Mesenchymal stem cell (in vitro differentiated cells and primary cell): ENCODE results near the gene RAET1E.
A peak's percentile ranks its signal among the peaks of the same experiment; 100 is the strongest.

Source experiments
- DNase-seq: peaks from one replicate; pipeline ENCODE4 v3.0.0-alpha.2; 2013
- H2AFZ ChIP-seq: one replicate; pipeline ENCODE4 v1.6.1; 2013; ENCODE audit warnings: low read depth, mild to moderate bottlenecking, control low read depth, inconsistent platforms, low read length, moderate library complexity
- H2AK5ac ChIP-seq: 2 replicates; pipeline ENCODE4 v1.6.1; 2013; ENCODE audit warnings: low read length, moderate library complexity, mild to moderate bottlenecking, inconsistent platforms; ENCODE audit not compliant: severe bottlenecking
- H2BK120ac ChIP-seq: one replicate; pipeline ENCODE4 v1.6.1; 2013; ENCODE audit warnings: low read depth, mild to moderate bottlenecking, inconsistent platforms, low read length, moderate library complexity
- H2BK12ac ChIP-seq, 2 experiments: one replicate each; pipeline ENCODE4 v1.6.1; 2013; ENCODE audit warnings: inconsistent platforms in 2 of 2, low read length in 2 of 2, mild to moderate bottlenecking in 2 of 2, moderate library complexity in 2 of 2, control low read depth in 1 of 2
- H2BK15ac ChIP-seq: one replicate; pipeline ENCODE4 v1.6.1; 2013; ENCODE audit warnings: mild to moderate bottlenecking, low read depth, inconsistent platforms; ENCODE audit not compliant: poor library complexity, severe bottlenecking
- H2BK5ac ChIP-seq: 2 replicates; pipeline ENCODE4 v1.6.1; 2013; ENCODE audit warnings: low read depth, mild to moderate bottlenecking, low read length, control low read depth, inconsistent platforms; ENCODE audit not compliant: poor library complexity, severe bottlenecking
- H3K14ac ChIP-seq, 2 experiments: one replicate each; pipeline ENCODE4 v1.6.1; 2013; ENCODE audit warnings: inconsistent platforms in 2 of 2, low read length in 2 of 2, control low read depth in 1 of 2, mild to moderate bottlenecking in 1 of 2, moderate library complexity in 1 of 2
- H3K18ac ChIP-seq, 2 experiments: one replicate each; pipeline ENCODE4 v1.6.1; 2013; ENCODE audit warnings: inconsistent platforms in 2 of 2, low read length in 2 of 2, control low read depth in 1 of 2, low read depth in 1 of 2, mild to moderate bottlenecking in 1 of 2
- H3K23ac ChIP-seq, 2 experiments: one replicate each; pipeline ENCODE4 v1.6.1; 2013; ENCODE audit warnings: inconsistent platforms in 2 of 2, low read length in 2 of 2, mild to moderate bottlenecking in 2 of 2, moderate library complexity in 2 of 2, control low read depth in 1 of 2
- H3K27ac ChIP-seq: 2 replicates; pipeline ENCODE4 v1.5.1; 2013; ENCODE audit warnings: mild to moderate bottlenecking, moderate library complexity, low read length, control low read depth, inconsistent platforms; ENCODE audit not compliant: poor library complexity, severe bottlenecking
- H3K27me3 ChIP-seq, 2 experiments: 2 replicates each; pipeline versions ENCODE4 v1.6.1 to v1.7.0; 2013; ENCODE audit warnings: low read length in 2 of 2, mild to moderate bottlenecking in 2 of 2, moderate library complexity in 2 of 2, control low read depth in 1 of 2, inconsistent platforms in 1 of 2; ENCODE audit not compliant: control insufficient read depth in 1 of 2, insufficient read depth in 1 of 2
- H3K36me3 ChIP-seq, 2 experiments: 2 replicates each; pipeline versions ENCODE4 v1.6.1 to v1.7.0; 2013; ENCODE audit warnings: low read length in 2 of 2, control low read depth in 1 of 2, inconsistent platforms in 1 of 2, low read depth in 1 of 2, mild to moderate bottlenecking in 1 of 2; ENCODE audit not compliant: insufficient read depth in 2 of 2, control insufficient read depth in 1 of 2
- H3K4ac ChIP-seq, 2 experiments: one replicate each; pipeline ENCODE4 v1.6.1; 2013; ENCODE audit warnings: inconsistent platforms in 2 of 2, low read length in 2 of 2, mild to moderate bottlenecking in 2 of 2, moderate library complexity in 2 of 2, control low read depth in 1 of 2, low read depth in 1 of 2
- H3K4me1 ChIP-seq: 2 replicates; pipeline ENCODE4 v1.6.1; 2013; ENCODE audit warnings: low read depth, low read length, control low read depth; ENCODE audit not compliant: control insufficient read depth, insufficient read depth
- H3K4me2 ChIP-seq: 2 replicates; pipeline ENCODE4 v1.6.1; 2013; ENCODE audit warnings: low read length, mild to moderate bottlenecking, inconsistent platforms; ENCODE audit not compliant: poor library complexity, severe bottlenecking
- H3K4me3 ChIP-seq, 2 experiments: 2 replicates each; pipeline versions ENCODE4 v1.5.1 to v1.7.0; 2013; ENCODE audit warnings: low read length in 2 of 2, mild to moderate bottlenecking in 2 of 2, control low read depth in 1 of 2, low read depth in 1 of 2; ENCODE audit not compliant: insufficient read depth in 1 of 2
- H3K79me1 ChIP-seq: replicated peaks from 2 replicates; pipeline ENCODE4 v1.6.1; 2013; ENCODE audit warnings: mild to moderate bottlenecking, control low read depth, low read length, inconsistent platforms; ENCODE audit not compliant: poor library complexity, severe bottlenecking
- H3K9ac ChIP-seq: 2 replicates; pipeline ENCODE4 v1.7.0; 2013; ENCODE audit warnings: mild to moderate bottlenecking, low read length, moderate library complexity
- H3K9me3 ChIP-seq: 2 replicates; pipeline ENCODE4 v1.7.0; 2013; ENCODE audit warnings: mild to moderate bottlenecking, low read length; ENCODE audit not compliant: control insufficient read depth
- H4K8ac ChIP-seq: one replicate; pipeline ENCODE4 v1.6.1; 2013; ENCODE audit warnings: inconsistent platforms, mild to moderate bottlenecking, low read length, moderate library complexity
- H4K91ac ChIP-seq: one replicate; pipeline ENCODE4 v1.6.1; 2013; ENCODE audit warnings: mild to moderate bottlenecking, low read length, inconsistent platforms
- WGBS: methylation state at CpG from one replicate; pipeline ENCODE4 v1.1.7; 2013; ENCODE audit warnings: mixed read lengths; 5-methylcytosine and 5-hydroxymethylcytosine counted together

RAET1E gene

GRCh38 chr6:149900620-149901443 lies 2.9 kb upstream of the RAET1E start:
- WGBS = 82% methylated on average over 11 of the region's 11 CpGs
- Histone ChIP-seq H3K27ac (no peak overlapping the region), H3K4me1 (peaks cover 4% of the 10 kb centered on the region), H3K27me3 (peaks cover 0 to 36% of the 10 kb centered on the region in 2 experiments), H4K8ac (peak overlapping the region; percentile 14), H2BK5ac (no peak overlapping the region), H3K14ac (no peak overlapping the region), H3K18ac (no peak overlapping the region), H4K91ac (peak overlapping the region; percentile 43), H3K4ac (no peak overlapping the region), H3K36me3 (no peaks in the 10 kb centered on the region), H3K79me1 (no peaks in the 10 kb centered on the region), H2AFZ (no peak overlapping the region), H2BK12ac (no peak overlapping the region), H3K9me3 (no peaks in the 10 kb centered on the region), H3K9ac (no peak overlapping the region), H3K23ac (no peak overlapping the region), H2BK15ac (no peak overlapping the region), H2BK120ac (no peak overlapping the region), H2AK5ac (no peak overlapping the region), H3K4me2 (no peak overlapping the region), H3K4me3 (no peak overlapping the region)
- no peak for DNase-seq

GRCh38 chr6:149899926-149900619 lies 2.2 kb upstream of the RAET1E start:
- Histone ChIP-seq H2BK5ac (no peak overlapping the region), H2BK15ac (no peak overlapping the region), H2BK120ac (no peak overlapping the region), H2AK5ac (no peak overlapping the region), H3K4me2 (no peak overlapping the region), H3K9me3 (no peaks in the 10 kb centered on the region), H3K4me1 (peaks cover 4% of the 10 kb centered on the region), H3K14ac (no peak overlapping the region), H3K18ac (no peak overlapping the region), H3K4me3 (no peak overlapping the region), H4K91ac (no peak overlapping the region), H3K36me3 (no peaks in the 10 kb centered on the region), H3K27ac (no peak overlapping the region), H3K23ac (no peak overlapping the region), H4K8ac (peak overlapping the region; percentile 78), H3K9ac (peak overlapping the region; percentile 83), H2AFZ (no peak overlapping the region), H3K27me3 (peaks cover 0 to 30% of the 10 kb centered on the region in 2 experiments), H3K4ac (no peak overlapping the region), H2BK12ac (no peak overlapping the region), H3K79me1 (no peaks in the 10 kb centered on the region)
- 75% methylated on average over 7 of the region's 7 CpGs for WGBS
- no peak for DNase-seq

- H3K27ac ChIP-seq = no peak overlapping the region
- H3K14ac ChIP-seq = no peak overlapping the region
- WGBS = 89% methylated on average over 6 of the region's 6 CpGs
- no peak overlapping the region for H4K8ac ChIP-seq
- DNase-seq = no peak
- peak overlapping the region; percentile 83 for H3K9ac ChIP-seq
- H2BK12ac ChIP-seq = no peak overlapping the region
- H3K36me3 ChIP-seq = no peaks in the 10 kb centered on the region
- H3K9me3 ChIP-seq = no peaks in the 10 kb centered on the region
- no peak overlapping the region for H2BK120ac ChIP-seq
- H3K18ac ChIP-seq = no peak overlapping the region
- no peak overlapping the region for H3K23ac ChIP-seq
- H2AFZ ChIP-seq = no peak overlapping the region
- H3K4ac ChIP-seq = no peak overlapping the region
- no peak overlapping the region for H3K4me3 ChIP-seq
- H3K4me2 ChIP-seq = no peak overlapping the region
- peaks cover 0 to 25% of the 10 kb centered on the region in 2 experiments for H3K27me3 ChIP-seq
- peak overlapping the region; percentile 36 for H2BK15ac ChIP-seq
- no peak overlapping the region for H4K91ac ChIP-seq
- no peak overlapping the region for H2AK5ac ChIP-seq
- H2BK5ac ChIP-seq = no peak overlapping the region
- peaks cover 4% of the 10 kb centered on the region for H3K4me1 ChIP-seq
- no peaks in the 10 kb centered on the region for H3K79me1 ChIP-seq
These were observed 1.6 kb upstream of the RAET1E start for GRCh38 chr6:149899486-149899885.

- no peak overlapping the region for H2AK5ac ChIP-seq
- 91% methylated on average over 7 of the region's 9 CpGs for WGBS
- H3K4me3 ChIP-seq = no peak overlapping the region
- peaks cover 0 to 20% of the 10 kb centered on the region in 2 experiments for H3K27me3 ChIP-seq
- H3K4ac ChIP-seq = no peak overlapping the region
- peak overlapping the region in 1 of 2 experiments; percentile 51 for H2BK12ac ChIP-seq
- no peak overlapping the region for H2AFZ ChIP-seq
- peak overlapping the region; percentile 43 for H3K9ac ChIP-seq
- no peak overlapping the region for H2BK5ac ChIP-seq
- no peak overlapping the region for H2BK120ac ChIP-seq
- H4K8ac ChIP-seq = no peak overlapping the region
- no peak overlapping the region for H3K4me2 ChIP-seq
- no peaks in the 10 kb centered on the region for H3K79me1 ChIP-seq
- no peak overlapping the region for H3K27ac ChIP-seq
- H3K23ac ChIP-seq = no peak overlapping the region
- no peak overlapping the region for H3K14ac ChIP-seq
- no peaks in the 10 kb centered on the region for H3K9me3 ChIP-seq
- H3K18ac ChIP-seq = no peak overlapping the region
- no peak overlapping the region for H4K91ac ChIP-seq
- DNase-seq = no peak
- H3K4me1 ChIP-seq = peaks cover 4% of the 10 kb centered on the region
- no peaks in the 10 kb centered on the region for H3K36me3 ChIP-seq
- no peak overlapping the region for H2BK15ac ChIP-seq
These were observed 1.1 kb upstream of the RAET1E start for GRCh38 chr6:149898966-149899365.
